HCEC 1CT (cell line): ENCODE results near the gene PRKAR1B.
"Not testable (repeated sequence)": the region's sequence is repeated elsewhere in the genome, so short reads cannot be mapped to it uniquely, and the experiment has no call there.

ENCODE experiments used
- DNase-seq: peaks from one replicate; pipeline ENCODE4 v3.0.0-alpha.2; 2017

Gene PRKAR1B

GRCh38 chr7:552151-552867 lies 174.8 kb downstream of the PRKAR1B start:
- not testable (repeated sequence) for DNase-seq

- DNase-seq, result not testable (repeated sequence)
Observed at GRCh38 chr7:551615-551970, 175.5 kb downstream of the PRKAR1B start.

- no peak for DNase-seq
Observed at GRCh38 chr7:550881-551614, 176.0 kb downstream of the PRKAR1B start.

- DNase-seq, result no peak
Observed at GRCh38 chr7:549891-550625, 177.0 kb downstream of the PRKAR1B start.

- no peak for DNase-seq
Observed at GRCh38 chr7:549066-549890, 177.8 kb downstream of the PRKAR1B start.

- no peak for DNase-seq
Observed at GRCh38 chr7:548401-548800, 178.7 kb downstream of the PRKAR1B start.

- no peak for DNase-seq
Observed at GRCh38 chr7:545470-545869, 181.6 kb downstream of the PRKAR1B start.

GRCh38 chr7:544338-545221 lies 182.5 kb downstream of the PRKAR1B start:
- no peak for DNase-seq

- DNase-seq, result no peak
Observed at GRCh38 chr7:543501-544337, 183.4 kb downstream of the PRKAR1B start.

GRCh38 chr7:542713-543500 lies 184.2 kb downstream of the PRKAR1B start:
- DNase-seq, result peak; percentile 94

- DNase-seq, result no peak
Observed at GRCh38 chr7:542131-542712, 184.9 kb downstream of the PRKAR1B start.

- no peak for DNase-seq
Observed at GRCh38 chr7:541661-542060, 185.4 kb downstream of the PRKAR1B start.

GRCh38 chr7:540997-541396 lies 186.1 kb downstream of the PRKAR1B start:
- DNase-seq, result no peak

GRCh38 chr7:540579-540978 lies 186.5 kb downstream of the PRKAR1B start:
- no peak for DNase-seq

GRCh38 chr7:539731-540411 lies 187.2 kb downstream of the PRKAR1B start:
- no peak for DNase-seq

GRCh38 chr7:538764-539685 lies 188.1 kb downstream of the PRKAR1B start:
- no peak for DNase-seq

GRCh38 chr7:537911-538634 lies 189.0 kb downstream of the PRKAR1B start:
- peak; percentile 93 for DNase-seq
